ENCODE measurements around the gene LGMN.

- TF ChIP-seq EZH2 (IDR thresholded peaks at IDR 0.05; ENCODE audit: insufficient read depth, poor library complexity, severe bottlenecking) (no peak), EZH2phosphoT487 (IDR thresholded peaks at IDR 0.05; ENCODE audit: insufficient read depth, low read depth) (no peak)
Measured at GRCh38 chr14:92729634-92730358, 18.6 kb downstream of the LGMN start.

All from GM23248 (cell line).